GM21390 (cell line): ENCODE results near the gene BTBD10.

Experiments used
- ATAC-seq: cut with Tn5 transposase; IDR thresholded peaks from one replicate; pipeline ENCODE4 v1.9.1; 2021; ENCODE audit not compliant: unreplicated experiment

The BTBD10 gene

DNA sequence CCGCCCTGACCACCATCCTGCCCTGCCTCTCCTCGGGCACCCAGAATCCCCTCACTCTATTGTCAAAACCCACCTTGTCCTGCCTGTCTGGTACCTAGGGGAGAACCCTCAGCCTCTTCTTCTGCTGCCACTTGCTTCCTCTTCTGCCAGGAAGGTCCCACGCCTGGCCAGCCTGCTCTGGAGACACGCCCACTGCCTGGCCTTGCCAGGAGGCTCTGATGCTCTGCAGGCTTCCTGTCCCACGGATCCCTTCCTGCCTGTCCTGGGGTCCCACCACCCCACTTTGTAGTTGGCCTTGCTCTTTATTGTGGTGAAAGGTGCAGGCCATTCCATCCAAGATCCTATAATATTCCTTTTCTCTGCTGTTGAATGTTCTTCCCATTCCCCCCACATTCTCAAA is 122.0 kb downstream of the BTBD10 start:
- no peak for ATAC-seq

DNA sequence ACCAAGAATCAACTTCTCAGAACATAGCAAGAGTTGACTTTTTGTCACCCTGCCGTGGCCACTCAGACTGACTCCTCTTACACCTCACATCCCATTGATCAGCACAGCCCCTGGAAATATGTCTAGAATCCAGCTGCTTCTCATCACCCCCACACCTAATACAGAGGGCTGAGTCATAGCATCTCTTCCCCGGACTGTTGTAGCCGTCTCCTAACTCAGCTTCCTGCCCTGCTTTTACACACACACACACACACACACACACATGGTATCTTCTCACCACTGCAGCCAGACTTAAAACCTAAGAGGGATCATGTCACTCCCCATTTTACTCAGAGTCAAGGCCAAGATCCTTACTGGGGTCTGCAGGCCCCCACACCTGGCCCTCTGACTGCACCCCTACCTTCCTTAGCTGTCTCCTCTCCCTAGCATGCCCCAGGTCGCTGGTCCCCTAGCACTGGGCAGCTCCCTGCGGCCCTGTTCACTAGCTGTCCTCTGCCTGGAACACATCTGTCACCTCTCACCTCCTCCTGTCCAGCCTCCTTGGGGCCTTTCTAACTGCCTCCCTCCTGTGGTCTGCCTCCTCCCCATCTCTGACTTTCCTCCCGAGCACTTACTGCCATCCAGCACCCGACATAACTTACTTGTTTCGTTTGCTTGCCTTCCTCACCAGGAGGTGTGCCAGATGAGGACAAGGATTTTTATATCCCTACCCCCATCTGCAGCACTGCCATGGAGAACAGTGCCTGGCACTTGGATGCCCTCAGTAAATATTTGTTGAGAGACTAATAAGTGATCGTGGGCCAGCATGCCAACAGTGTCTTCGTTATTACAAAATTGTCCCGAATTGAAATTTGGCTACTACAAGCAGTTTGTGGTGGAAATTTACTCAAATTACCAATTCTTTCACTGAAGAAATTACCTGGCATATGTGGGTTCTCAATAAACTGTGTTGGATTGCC is 123.5 kb downstream of the BTBD10 start:
- ATAC-seq = no peak

DNA sequence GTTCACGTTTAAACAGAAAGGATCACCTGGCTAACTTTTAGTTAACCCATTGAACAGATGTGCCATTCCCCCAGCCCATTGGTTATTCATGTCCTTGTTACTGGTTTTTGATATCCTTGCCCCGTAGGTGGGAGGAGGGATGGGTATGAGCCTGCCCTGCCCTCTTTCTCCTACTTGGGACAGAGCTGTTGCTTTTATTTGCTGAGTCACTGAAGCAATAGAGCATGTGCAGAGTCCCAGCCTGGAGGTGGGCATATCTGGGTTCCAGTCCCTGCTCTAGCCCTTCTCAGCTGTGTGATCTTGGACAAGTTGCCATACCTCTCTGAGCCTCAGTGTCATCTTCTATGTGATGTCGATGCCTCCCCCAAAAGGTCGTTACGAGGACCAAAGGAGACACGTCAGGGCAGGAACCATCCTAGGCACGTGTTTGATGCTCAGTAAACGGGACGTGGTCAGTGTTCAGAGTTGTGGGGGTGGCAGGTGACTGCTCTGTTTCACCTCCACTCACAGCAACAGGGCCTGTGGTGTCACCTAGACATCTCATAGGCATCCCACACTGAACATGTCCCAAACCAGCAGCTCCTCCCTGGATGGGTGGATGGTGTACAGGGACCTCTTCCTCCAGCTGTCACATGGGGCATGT is 124.5 kb downstream of the BTBD10 start:
- no peak for ATAC-seq

DNA sequence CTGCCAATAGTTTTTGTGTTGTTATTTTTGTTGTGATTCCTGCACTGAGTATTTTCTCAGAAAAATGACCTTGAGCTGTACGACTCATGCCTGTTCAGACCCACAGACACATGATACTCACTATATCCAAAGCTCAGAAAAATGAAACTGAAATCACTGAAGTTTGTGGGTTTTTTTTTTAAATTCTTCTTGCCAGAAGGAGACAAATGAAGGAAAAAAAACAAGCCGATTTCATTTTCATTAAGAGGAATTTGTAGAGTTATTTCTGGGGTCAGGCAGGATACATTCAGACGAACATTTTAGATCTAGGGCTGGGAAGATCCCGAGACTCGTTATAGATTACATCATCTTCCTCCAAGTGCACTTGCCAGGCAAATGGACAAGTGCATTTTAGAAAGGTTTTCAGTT is 125.0 kb downstream of the BTBD10 start:
- ATAC-seq = peak; percentile 39
